Keratinocyte (primary cell): ENCODE measurements around the gene CCR5. TPM values are rescaled to one million over a fixed set of nuclear protein-coding genes. Genes with fewer than 3 reads are reported as not detected.

Experiments
- DNase-seq: peaks from one replicate; pipeline ENCODE4 v3.0.0-alpha.2; 2011; ENCODE audit warnings: low read depth, missing footprints, low spot score
- FAIRE-seq: peaks from 2 replicates; lab custom pipeline; 2011; peaks lifted over from hg19 to GRCh38; lab: Jason Lieb, UNC
- H2AFZ ChIP-seq: 2 replicates; pipeline ENCODE4 v1.6.0; 2012; ENCODE audit warnings: low read length, control low read depth, inconsistent platforms; ENCODE audit not compliant: control insufficient read depth
- H3K27ac ChIP-seq: 2 replicates; pipeline ENCODE4 v1.5.1; 2011; ENCODE audit warnings: low read length; ENCODE audit not compliant: control insufficient read depth, insufficient read depth
- H3K27me3 ChIP-seq: 3 replicates; pipeline ENCODE4 v1.6.0; 2011; ENCODE audit warnings: low read length; ENCODE audit not compliant: control insufficient read depth, insufficient read depth; ENCODE audit errors: extremely low read depth
- H3K36me3 ChIP-seq, 2 experiments: 2 replicates in 1 of 2; 3 replicates in 1 of 2; pipeline ENCODE4 v1.5.1; 2011; ENCODE audit warnings: low read length in 2 of 2, mild to moderate bottlenecking in 1 of 2; ENCODE audit not compliant: control insufficient read depth in 2 of 2, insufficient read depth in 2 of 2; ENCODE audit errors: extremely low read depth in 1 of 2
- H3K4me1 ChIP-seq: 3 replicates; pipeline ENCODE4 v1.5.1; 2011; ENCODE audit warnings: low read length; ENCODE audit not compliant: control insufficient read depth, insufficient read depth; ENCODE audit errors: extremely low read depth
- H3K4me2 ChIP-seq: 3 replicates; pipeline ENCODE4 v1.6.0; 2011; ENCODE audit warnings: low read depth, low read length; ENCODE audit not compliant: control insufficient read depth, insufficient read depth; ENCODE audit errors: extremely low read depth
- H3K4me3 ChIP-seq, 3 experiments: fragments of 200-600 bp in 1 of 3; sonication (generic) in 1 of 3; 2 replicates in 2 of 3; 3 replicates in 1 of 3; pipeline ENCODE4 v1.5.1; 2011 to 2016; ENCODE audit warnings: low read length in 3 of 3, mild to moderate bottlenecking in 3 of 3, control low read depth in 2 of 3, inconsistent platforms in 1 of 3, low read depth in 1 of 3, mixed read lengths in 1 of 3, mixed run types in 1 of 3, moderate library complexity in 1 of 3; ENCODE audit not compliant: control insufficient read depth in 2 of 3, insufficient read depth in 2 of 3; ENCODE audit errors: extremely low read depth in 1 of 3
- H3K79me2 ChIP-seq: 2 replicates; pipeline ENCODE4 v1.6.0; 2012; ENCODE audit warnings: low read length; ENCODE audit not compliant: control insufficient read depth, insufficient read depth
- H3K9ac ChIP-seq: 3 replicates; pipeline ENCODE4 v1.6.0; 2011; ENCODE audit warnings: low read length; ENCODE audit not compliant: control insufficient read depth, insufficient read depth; ENCODE audit errors: extremely low read depth
- H3K9me1 ChIP-seq: 3 replicates; pipeline ENCODE4 v1.6.0; 2011; ENCODE audit warnings: low read length; ENCODE audit not compliant: control insufficient read depth, insufficient read depth; ENCODE audit errors: extremely low read depth
- H3K9me3 ChIP-seq: 2 replicates; pipeline ENCODE4 v1.5.1; 2012; ENCODE audit warnings: low read depth, low read length; ENCODE audit not compliant: control insufficient read depth
- H4K20me1 ChIP-seq: 3 replicates; pipeline ENCODE4 v1.6.0; 2011; ENCODE audit warnings: low read length; ENCODE audit not compliant: control insufficient read depth, insufficient read depth; ENCODE audit errors: extremely low read depth
- EZH2 ChIP-seq: IDR thresholded peaks from one replicate; pipeline ENCODE4 v1.6.1; 2012; ENCODE audit warnings: inconsistent platforms, mild to moderate bottlenecking, low read length, moderate library complexity
- dilution Hi-C: fragments of 300-500 bp; cut with MboI; formaldehyde crosslinking; loops from one replicate; pipeline ENCODE4 v1.7.0; 2020; ENCODE audit warnings: low sequenced_read_pairs; ENCODE audit not compliant: extremely low pct_ligation_motif_present
- polyA plus RNA-seq, 5 experiments: library from polyadenylated mRNA; depleted of rRNA in 3 of 5; stranded (reverse) in 3 of 5; stranded (forward) in 1 of 5; unstranded in 1 of 5; fragments of >200 nt; gene quantifications; 1 replicate in 1 of 5; 2 replicates in 3 of 5; 3 replicates in 1 of 5; pipeline versions ENCODE4 v1.2.1 to v1.2.3, GENCODE V29; 2011 to 2012; ENCODE audit warnings: missing spikeins in 2 of 5, low read depth in 1 of 5, low replicate concordance in 1 of 5
- TF ChIP-seq, protein P1 (sequence below), 3 experiments: IDR thresholded peaks in 1 of 3; conservative IDR thresholded peaks in 1 of 3; optimal IDR thresholded peaks in 1 of 3; 2 replicates in 2 of 3; 3 replicates in 1 of 3; pipeline versions ENCODE3 to v1.5.1; 2011; ENCODE audit warnings: low read length in 3 of 3, mild to moderate bottlenecking in 3 of 3, moderate library complexity in 2 of 3, control low read depth in 1 of 3, inconsistent platforms in 1 of 3; ENCODE audit not compliant: insufficient read depth in 2 of 3; ENCODE audit errors: extremely low read depth in 1 of 3

The CCR5 gene
- polyA plus RNA-seq, 1 donor (not counting 4 experiments of a cell fraction or from before 2014, with no cell fraction given), result 0.14 TPM

GRCh38 chr3:46395766-46396530 lies 25.2 kb downstream of the CCR5 start:
- no peaks in the 10 kb centered on the region for H3K4me1 ChIP-seq
- no peak for FAIRE-seq
- no peak overlapping the region for H2AFZ ChIP-seq

GRCh38 chr3:46397111-46397510 lies 26.4 kb downstream of the CCR5 start:
- dilution Hi-C loops, result no loop called here
- H3K27me3 ChIP-seq, result no peaks in the 10 kb centered on the region
- FAIRE-seq, result no peak

More at GRCh38 chr3:46395766-46396530, 25.2 kb downstream of the CCR5 start:
- no peaks in the 10 kb centered on the region for H4K20me1 ChIP-seq
- H3K9ac ChIP-seq, result no peak overlapping the region
- DNase-seq, result no peak
- no peaks in the 10 kb centered on the region for H3K9me3 ChIP-seq
- no peaks in the 10 kb centered on the region for H3K9me1 ChIP-seq
- no peaks in the 10 kb centered on the region for H3K36me3 ChIP-seq
- dilution Hi-C loops, result no loop called here
- no peaks in the 10 kb centered on the region for H3K79me2 ChIP-seq
- H3K4me2 ChIP-seq, result no peak overlapping the region
- no peak overlapping the region for H3K27ac ChIP-seq
- TF ChIP-seq EZH2, result no peak
- TF ChIP-seq, protein P1, sequence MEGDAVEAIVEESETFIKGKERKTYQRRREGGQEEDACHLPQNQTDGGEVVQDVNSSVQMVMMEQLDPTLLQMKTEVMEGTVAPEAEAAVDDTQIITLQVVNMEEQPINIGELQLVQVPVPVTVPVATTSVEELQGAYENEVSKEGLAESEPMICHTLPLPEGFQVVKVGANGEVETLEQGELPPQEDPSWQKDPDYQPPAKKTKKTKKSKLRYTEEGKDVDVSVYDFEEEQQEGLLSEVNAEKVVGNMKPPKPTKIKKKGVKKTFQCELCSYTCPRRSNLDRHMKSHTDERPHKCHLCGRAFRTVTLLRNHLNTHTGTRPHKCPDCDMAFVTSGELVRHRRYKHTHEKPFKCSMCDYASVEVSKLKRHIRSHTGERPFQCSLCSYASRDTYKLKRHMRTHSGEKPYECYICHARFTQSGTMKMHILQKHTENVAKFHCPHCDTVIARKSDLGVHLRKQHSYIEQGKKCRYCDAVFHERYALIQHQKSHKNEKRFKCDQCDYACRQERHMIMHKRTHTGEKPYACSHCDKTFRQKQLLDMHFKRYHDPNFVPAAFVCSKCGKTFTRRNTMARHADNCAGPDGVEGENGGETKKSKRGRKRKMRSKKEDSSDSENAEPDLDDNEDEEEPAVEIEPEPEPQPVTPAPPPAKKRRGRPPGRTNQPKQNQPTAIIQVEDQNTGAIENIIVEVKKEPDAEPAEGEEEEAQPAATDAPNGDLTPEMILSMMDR (optimal IDR thresholded peaks at IDR 0.05 in 1 of 3, IDR thresholded peaks at IDR 0.05 in 1 of 3, conservative IDR thresholded peaks at IDR 0.05 in 1 of 3; ENCODE audit: extremely low read depth in 1 of 3, insufficient read depth in 2 of 3, low read length in 3 of 3), result no peak
- no peak overlapping the region for H3K4me3 ChIP-seq
- H3K27me3 ChIP-seq, result no peaks in the 10 kb centered on the region

More at GRCh38 chr3:46397111-46397510, 26.4 kb downstream of the CCR5 start:
- TF ChIP-seq EZH2, result no peak
- TF ChIP-seq, protein P1 (optimal IDR thresholded peaks at IDR 0.05 in 1 of 3, IDR thresholded peaks at IDR 0.05 in 1 of 3, conservative IDR thresholded peaks at IDR 0.05 in 1 of 3; ENCODE audit: extremely low read depth in 1 of 3, insufficient read depth in 2 of 3, low read length in 3 of 3), result no peak
- no peaks in the 10 kb centered on the region for H3K4me1 ChIP-seq
- no peaks in the 10 kb centered on the region for H3K79me2 ChIP-seq
- no peaks in the 10 kb centered on the region for H3K9me1 ChIP-seq
- H2AFZ ChIP-seq, result no peak overlapping the region
- no peaks in the 10 kb centered on the region for H3K9me3 ChIP-seq
- H4K20me1 ChIP-seq, result no peaks in the 10 kb centered on the region
- DNase-seq, result no peak
- no peak overlapping the region for H3K9ac ChIP-seq
- no peak overlapping the region for H3K4me2 ChIP-seq
- no peak overlapping the region for H3K4me3 ChIP-seq
- H3K36me3 ChIP-seq, result no peaks in the 10 kb centered on the region
- no peak overlapping the region for H3K27ac ChIP-seq
